ENCODE measurements around the gene GYPE. TPM values are rescaled to one million over a fixed set of nuclear protein-coding genes. Genes with fewer than 3 reads are reported as not detected.
"Not testable (repeated sequence)": the region's sequence is repeated elsewhere in the genome, so short reads cannot be mapped to it uniquely, and the experiment has no call there.

The GYPE gene
- total and polyA plus RNA-seq, 7 experiments from 2014 or later, result 0.12 to 3.6 (median 1.4) TPM; not detected in 1

DNA sequence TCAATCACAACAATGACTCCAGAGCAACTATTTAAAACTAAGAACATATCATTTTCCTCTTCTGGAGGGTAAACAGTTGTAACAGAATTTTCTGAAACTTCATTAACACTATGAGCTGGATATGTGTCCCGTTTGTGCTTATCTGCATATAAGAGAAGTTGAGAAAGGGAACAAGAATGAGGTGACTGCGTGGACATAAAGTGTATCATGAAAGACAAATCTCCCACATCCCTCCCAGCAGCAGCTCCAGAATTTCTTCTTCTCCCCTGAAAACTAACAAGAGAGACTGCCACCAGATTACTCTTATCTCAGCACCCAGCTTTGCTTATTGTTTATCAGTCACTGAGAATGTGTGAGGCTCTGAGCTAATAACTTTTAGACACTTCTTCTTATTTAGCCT is 25.8 kb downstream of the GYPE start:
- H3K9me3 ChIP-seq (ENCODE audit: control insufficient read depth in 2 of 3, low read length in 3 of 3); intact Hi-C loops (cut with micrococcal nuclease); H3K4me1 Mint-ChIP-seq; H3K4me3 ChIP-seq (ENCODE audit: low read length); H3K4me3 Mint-ChIP-seq; H3K36me3 ChIP-seq (ENCODE audit: control insufficient read depth in 2 of 3, insufficient read depth in 3 of 3, low read length in 3 of 3); ATAC-seq; CTCF ChIA-PET; H3K4me1 ChIP-seq (ENCODE audit: control insufficient read depth in 2 of 2, insufficient read depth in 2 of 2, low read length in 2 of 2); H3K27me3 ChIP-seq (ENCODE audit: control insufficient read depth in 2 of 2, insufficient read depth in 2 of 2, low read length in 2 of 2); H3K27ac ChIP-seq (ENCODE audit: low read depth, low read length); H3K36me3 Mint-ChIP-seq; H3K27me3 Mint-ChIP-seq; H3K9me3 Mint-ChIP-seq; H3K27ac Mint-ChIP-seq; POLR2A ChIA-PET; DNase-seq: not testable (repeated sequence)

DNA sequence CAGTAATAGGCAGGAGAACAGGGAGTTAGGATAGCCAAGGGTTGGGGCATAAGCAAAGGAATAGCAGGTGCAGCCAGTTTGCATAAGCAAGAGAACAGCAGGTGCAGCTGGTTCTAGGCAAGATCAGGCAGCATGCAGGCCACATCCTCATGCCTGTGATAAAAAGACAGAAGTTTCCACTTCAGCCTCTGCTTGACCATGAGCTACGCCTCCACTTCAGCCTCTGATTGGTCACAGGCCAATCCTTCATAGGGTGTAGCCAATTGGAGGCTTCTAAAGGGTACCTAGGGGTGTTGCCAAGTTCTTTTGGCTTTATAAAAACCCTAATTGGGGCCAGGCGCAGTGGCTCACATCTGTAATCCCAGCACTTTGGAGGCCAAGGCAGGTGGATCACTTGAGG is 30.0 kb downstream of the GYPE start:
- H3K27ac ChIP-seq (ENCODE audit: low read depth, low read length); H3K4me1 ChIP-seq (ENCODE audit: control insufficient read depth in 2 of 2, insufficient read depth in 2 of 2, low read length in 2 of 2); H3K27me3 Mint-ChIP-seq; H3K27ac Mint-ChIP-seq; H3K4me3 Mint-ChIP-seq; ATAC-seq; POLR2A ChIA-PET; H3K4me1 Mint-ChIP-seq; H3K9me3 ChIP-seq (ENCODE audit: control insufficient read depth in 2 of 3, low read length in 3 of 3); intact Hi-C loops (cut with micrococcal nuclease); H3K36me3 ChIP-seq (ENCODE audit: control insufficient read depth in 2 of 3, insufficient read depth in 3 of 3, low read length in 3 of 3); H3K9me3 Mint-ChIP-seq; H3K27me3 ChIP-seq (ENCODE audit: control insufficient read depth in 2 of 2, insufficient read depth in 2 of 2, low read length in 2 of 2); H3K4me3 ChIP-seq (ENCODE audit: low read length); CTCF ChIA-PET; DNase-seq: not testable (repeated sequence)
- peaks cover 0 to 24% (median 0%) of the 10 kb centered on the region in 5 donors for H3K36me3 Mint-ChIP-seq

DNA sequence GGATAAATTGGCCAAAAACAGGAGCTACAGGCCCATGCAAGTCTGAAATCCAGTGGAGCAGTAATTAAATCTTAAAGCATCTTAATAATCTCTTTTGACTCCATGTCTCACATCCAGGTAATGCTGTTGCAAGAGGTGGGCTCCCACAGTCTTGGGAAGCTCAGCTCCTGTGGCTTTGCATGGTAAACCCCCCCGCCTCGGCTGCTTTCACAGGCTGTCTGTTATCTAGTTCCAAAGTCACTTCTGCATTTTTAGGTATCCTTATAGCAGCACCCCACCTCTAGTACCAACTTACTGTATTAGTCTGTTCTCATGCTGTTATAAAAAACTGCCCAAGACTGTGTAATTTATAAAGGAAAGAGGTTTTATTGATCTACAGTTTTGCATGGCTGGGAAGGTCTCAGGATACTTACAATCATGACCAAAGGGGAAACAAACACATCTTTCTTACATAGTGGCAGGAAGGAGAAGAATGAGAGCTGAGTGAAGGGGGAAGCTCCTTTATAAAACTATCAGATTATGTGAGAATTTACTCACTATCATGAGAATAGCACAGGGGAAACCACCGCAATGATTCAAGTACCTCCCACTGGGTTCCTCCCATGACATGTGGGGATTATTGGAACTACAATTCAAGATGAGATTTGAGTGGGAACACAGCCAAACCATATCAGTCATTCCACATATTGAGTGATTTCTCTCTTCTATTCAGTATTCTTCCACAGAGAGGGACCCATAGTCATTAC is 34.7 kb downstream of the GYPE start:
- H3K4me1 Mint-ChIP-seq; ATAC-seq; H3K27ac Mint-ChIP-seq; CTCF ChIA-PET; intact Hi-C loops (cut with micrococcal nuclease); DNase-seq; H3K27ac ChIP-seq (ENCODE audit: low read depth, low read length); H3K27me3 ChIP-seq (ENCODE audit: control insufficient read depth in 2 of 2, insufficient read depth in 2 of 2, low read length in 2 of 2); H3K4me3 Mint-ChIP-seq; H3K4me1 ChIP-seq (ENCODE audit: control insufficient read depth in 2 of 2, insufficient read depth in 2 of 2, low read length in 2 of 2); H3K9me3 ChIP-seq (ENCODE audit: control insufficient read depth in 2 of 3, low read length in 3 of 3); H3K9me3 Mint-ChIP-seq; POLR2A ChIA-PET; H3K27me3 Mint-ChIP-seq; H3K4me3 ChIP-seq (ENCODE audit: low read length); H3K36me3 ChIP-seq (ENCODE audit: control insufficient read depth in 2 of 3, insufficient read depth in 3 of 3, low read length in 3 of 3): not testable (repeated sequence)
- peaks cover 0 to 37% (median 6%) of the 10 kb centered on the region in 5 donors for H3K36me3 Mint-ChIP-seq

DNA sequence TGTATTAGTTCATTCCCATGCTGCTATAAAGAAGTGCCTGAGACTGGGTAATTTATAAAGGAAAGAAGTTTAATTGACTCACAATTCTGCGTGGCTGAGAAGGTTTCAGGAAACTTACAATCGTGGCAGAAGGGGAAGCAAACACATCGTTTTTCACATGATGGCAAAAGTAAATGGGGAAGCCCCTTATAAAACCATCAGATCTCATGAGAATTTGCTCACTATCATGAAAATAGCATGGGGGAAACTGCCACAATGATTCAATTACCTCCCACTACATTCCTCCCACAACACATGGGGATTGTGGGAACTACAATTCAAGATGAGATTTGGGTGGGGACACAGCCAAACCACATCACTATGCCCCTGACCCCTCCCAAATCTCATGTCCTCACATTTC is 35.4 kb downstream of the GYPE start:
- DNase-seq; H3K9me3 Mint-ChIP-seq; ATAC-seq; H3K4me1 ChIP-seq (ENCODE audit: control insufficient read depth in 2 of 2, insufficient read depth in 2 of 2, low read length in 2 of 2); CTCF ChIA-PET; intact Hi-C loops (cut with micrococcal nuclease); H3K4me1 Mint-ChIP-seq; POLR2A ChIA-PET; H3K9me3 ChIP-seq (ENCODE audit: control insufficient read depth in 2 of 3, low read length in 3 of 3); H3K4me3 ChIP-seq (ENCODE audit: low read length); H3K27ac Mint-ChIP-seq; H3K4me3 Mint-ChIP-seq; H3K27ac ChIP-seq (ENCODE audit: low read depth, low read length); H3K36me3 ChIP-seq (ENCODE audit: control insufficient read depth in 2 of 3, insufficient read depth in 3 of 3, low read length in 3 of 3); H3K27me3 ChIP-seq (ENCODE audit: control insufficient read depth in 2 of 2, insufficient read depth in 2 of 2, low read length in 2 of 2); H3K27me3 Mint-ChIP-seq: not testable (repeated sequence)
- H3K36me3 Mint-ChIP-seq, result peaks cover 0 to 43% (median 6%) of the 10 kb centered on the region in 5 donors

DNA sequence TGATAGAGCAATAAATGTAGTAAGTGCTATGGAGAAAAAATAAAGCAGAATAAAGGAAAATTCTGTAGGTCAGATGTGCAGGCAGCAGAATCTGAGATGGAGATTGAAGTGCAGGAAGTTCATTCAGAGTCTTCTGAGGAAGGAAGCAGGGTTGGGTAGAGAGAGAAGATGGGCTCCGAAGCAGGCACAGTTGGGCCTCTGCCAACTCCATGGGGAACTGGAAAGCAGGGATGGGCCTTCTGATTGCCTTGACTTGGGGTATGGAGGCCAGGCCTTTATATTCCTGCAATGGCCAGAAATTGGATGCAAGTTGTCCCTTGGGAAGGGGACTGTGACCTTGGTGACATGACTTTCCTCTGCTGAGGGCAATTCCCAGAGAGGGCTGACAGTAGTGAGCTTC is 42.6 kb downstream of the GYPE start:
- H3K4me3 Mint-ChIP-seq; ATAC-seq; DNase-seq; H3K27ac Mint-ChIP-seq; H3K27me3 ChIP-seq (ENCODE audit: control insufficient read depth in 2 of 2, insufficient read depth in 2 of 2, low read length in 2 of 2); H3K9me3 ChIP-seq (ENCODE audit: control insufficient read depth in 2 of 3, low read length in 3 of 3); H3K4me3 ChIP-seq (ENCODE audit: low read length); H3K4me1 ChIP-seq (ENCODE audit: control insufficient read depth in 2 of 2, insufficient read depth in 2 of 2, low read length in 2 of 2); intact Hi-C loops (cut with micrococcal nuclease); H3K27me3 Mint-ChIP-seq; H3K9me3 Mint-ChIP-seq; POLR2A ChIA-PET; H3K4me1 Mint-ChIP-seq; H3K36me3 ChIP-seq (ENCODE audit: control insufficient read depth in 2 of 3, insufficient read depth in 3 of 3, low read length in 3 of 3); CTCF ChIA-PET; H3K27ac ChIP-seq (ENCODE audit: low read depth, low read length): not testable (repeated sequence)
- H3K36me3 Mint-ChIP-seq, result peaks cover 0 to 34% (median 6%) of the 10 kb centered on the region in 5 donors

DNA sequence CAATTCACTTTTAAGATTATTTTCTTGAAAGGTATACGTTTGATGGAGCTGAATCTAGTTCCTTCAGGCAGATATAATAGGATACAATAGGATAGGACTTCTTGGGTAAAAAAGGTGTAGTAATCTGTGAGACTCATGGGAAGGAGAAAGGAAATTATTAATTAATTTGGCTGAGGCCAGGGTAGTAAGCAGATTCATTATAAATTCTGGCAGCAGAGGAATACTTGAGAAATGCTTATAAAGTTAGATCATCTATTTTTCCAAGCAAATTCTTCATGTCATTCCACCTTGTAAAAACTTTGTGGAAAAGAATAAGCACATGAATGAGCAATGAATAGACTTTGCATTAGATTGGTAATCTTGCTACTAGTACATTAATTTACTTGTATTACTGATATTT is 46.9 kb downstream of the GYPE start:
- Histone ChIP-seq H3K4me3 (ENCODE audit: low read length) (no peak overlapping the region), H3K27ac (ENCODE audit: low read depth, low read length) (no peak overlapping the region), H3K9me3 (ENCODE audit: control insufficient read depth in 2 of 3, low read length in 3 of 3) (no peaks in the 10 kb centered on the region), H3K36me3 (ENCODE audit: control insufficient read depth in 2 of 3, insufficient read depth in 3 of 3, low read length in 3 of 3) (no peaks in the 10 kb centered on the region), H3K27me3 (ENCODE audit: control insufficient read depth in 2 of 2, insufficient read depth in 2 of 2, low read length in 2 of 2) (no peaks in the 10 kb centered on the region), H3K4me1 (ENCODE audit: control insufficient read depth in 2 of 2, insufficient read depth in 2 of 2, low read length in 2 of 2) (no peaks in the 10 kb centered on the region)
- peaks cover 0 to 6% (median 0%) of the 10 kb centered on the region in 7 donors for H3K4me1 Mint-ChIP-seq
- H3K27me3 Mint-ChIP-seq, result peaks cover 0 to 4% (median 0%) of the 10 kb centered on the region in 5 donors
- POLR2A ChIA-PET, result no interaction called here
- no peak overlapping the region for H3K27ac Mint-ChIP-seq
- no peak overlapping the region for H3K4me3 Mint-ChIP-seq
- H3K36me3 Mint-ChIP-seq, result peaks cover 0 to 11% (median 0%) of the 10 kb centered on the region in 5 donors
- CTCF ChIA-PET, result no interaction called here
- ATAC-seq (no peak), DNase-seq (no peak)
- H3K9me3 Mint-ChIP-seq, result no peaks in the 10 kb centered on the region
- intact Hi-C loops (cut with micrococcal nuclease), result no loop called here
